ENCODE data around the gene PSMF1. TPM values are rescaled to one million over a fixed set of nuclear protein-coding genes. Genes with fewer than 3 reads are reported as not detected.
A peak's percentile ranks its signal among the peaks of the same experiment; 100 is the strongest.

PSMF1 gene
- total and polyA plus RNA-seq, 9 of the 15 experiments (the other 6 are each of a cell fraction or from before 2014, with no cell fraction given) = 8.5 to 192 (median 33.2) TPM

DNA sequence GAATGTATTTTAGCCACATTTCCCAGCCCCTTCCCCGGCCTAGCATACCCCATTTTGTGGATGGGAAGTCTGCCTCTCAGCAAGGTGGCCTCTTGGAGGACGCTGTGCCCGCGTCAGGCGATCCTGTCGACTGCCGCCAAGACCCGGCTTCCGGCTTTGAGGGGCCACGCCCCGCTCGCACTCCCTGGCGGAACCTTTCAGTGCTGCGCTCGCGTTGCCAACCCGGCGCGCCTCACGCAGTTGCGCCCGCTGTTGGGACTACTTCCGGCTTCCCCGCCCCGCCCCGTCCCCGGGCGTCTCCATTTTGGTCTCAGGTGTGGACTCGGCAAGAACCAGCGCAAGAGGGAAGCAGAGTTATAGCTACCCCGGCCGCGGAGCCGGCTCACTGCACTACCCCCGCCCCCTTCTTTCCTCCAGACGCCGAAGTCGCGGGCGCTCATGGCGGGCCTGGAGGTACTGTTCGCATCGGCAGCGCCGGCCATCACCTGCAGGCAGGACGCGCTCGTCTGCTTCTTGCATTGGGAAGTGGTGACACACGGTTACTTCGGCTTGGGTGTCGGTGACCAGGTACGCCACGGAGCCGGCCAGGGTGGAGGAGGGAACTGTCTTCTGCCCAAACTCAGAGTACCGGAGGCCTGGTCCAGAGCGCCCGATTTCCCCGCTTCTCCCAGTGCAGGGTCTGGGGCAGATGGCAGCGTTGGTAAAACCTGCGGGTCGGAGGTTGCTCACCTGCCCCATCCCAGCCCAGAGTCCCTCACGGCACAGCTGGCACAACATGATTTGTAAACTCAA, at the start of gene PSMF1 (continued):
- TF ChIP-seq, protein P1, sequence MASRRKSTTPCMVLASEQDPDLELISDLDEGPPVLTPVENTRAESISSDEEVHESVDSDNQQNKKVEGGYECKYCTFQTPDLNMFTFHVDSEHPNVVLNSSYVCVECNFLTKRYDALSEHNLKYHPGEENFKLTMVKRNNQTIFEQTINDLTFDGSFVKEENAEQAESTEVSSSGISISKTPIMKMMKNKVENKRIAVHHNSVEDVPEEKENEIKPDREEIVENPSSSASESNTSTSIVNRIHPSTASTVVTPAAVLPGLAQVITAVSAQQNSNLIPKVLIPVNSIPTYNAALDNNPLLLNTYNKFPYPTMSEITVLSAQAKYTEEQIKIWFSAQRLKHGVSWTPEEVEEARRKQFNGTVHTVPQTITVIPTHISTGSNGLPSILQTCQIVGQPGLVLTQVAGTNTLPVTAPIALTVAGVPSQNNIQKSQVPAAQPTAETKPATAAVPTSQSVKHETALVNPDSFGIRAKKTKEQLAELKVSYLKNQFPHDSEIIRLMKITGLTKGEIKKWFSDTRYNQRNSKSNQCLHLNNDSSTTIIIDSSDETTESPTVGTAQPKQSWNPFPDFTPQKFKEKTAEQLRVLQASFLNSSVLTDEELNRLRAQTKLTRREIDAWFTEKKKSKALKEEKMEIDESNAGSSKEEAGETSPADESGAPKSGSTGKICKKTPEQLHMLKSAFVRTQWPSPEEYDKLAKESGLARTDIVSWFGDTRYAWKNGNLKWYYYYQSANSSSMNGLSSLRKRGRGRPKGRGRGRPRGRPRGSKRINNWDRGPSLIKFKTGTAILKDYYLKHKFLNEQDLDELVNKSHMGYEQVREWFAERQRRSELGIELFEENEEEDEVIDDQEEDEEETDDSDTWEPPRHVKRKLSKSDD (conservative IDR thresholded peaks at IDR 0.05; ENCODE audit: low read length) = no peak
- TF ChIP-seq ELF2 (CRISPR knock-in tag; IDR thresholded peaks at IDR 0.05) (peak; percentile 85), NEUROD1 (IDR thresholded peaks at IDR 0.05; ENCODE audit: borderline replicate concordance, low read depth, low read length, partially characterized antibody) (peak; percentile 85), PHF8 (IDR thresholded peaks at IDR 0.05; ENCODE audit: borderline replicate concordance, low read length) (peak; percentile 92; the same call in 1 of the 2 replicates), L3MBTL2 (IDR thresholded peaks at IDR 0.05) (peak; percentile 57), HDAC1 (IDR thresholded peaks at IDR 0.05) (peak in 1 of 2 experiments; percentile 69; a peak in 1 of 4 replicates), RAD21 (CRISPR knock-in tag; conservative IDR thresholded peaks at IDR 0.05 in 1 of 2, IDR thresholded peaks at IDR 0.05 in 1 of 2) (0 out of 4 replicates have a peak, but pooled peaks of 1 of the 2 experiments have one; percentile 11), MYC (IDR thresholded peaks at IDR 0.05; ENCODE audit: low read depth, low read length) (peak; percentile 90), MYC (CRISPR knock-in tag; IDR thresholded peaks at IDR 0.05; ENCODE audit: borderline replicate concordance, low read depth) (peak; percentile 50; the same call in 1 of the 2 replicates), ZSCAN29 (IDR thresholded peaks at IDR 0.05) (no peak)
- TF ChIP-seq, protein P2, sequence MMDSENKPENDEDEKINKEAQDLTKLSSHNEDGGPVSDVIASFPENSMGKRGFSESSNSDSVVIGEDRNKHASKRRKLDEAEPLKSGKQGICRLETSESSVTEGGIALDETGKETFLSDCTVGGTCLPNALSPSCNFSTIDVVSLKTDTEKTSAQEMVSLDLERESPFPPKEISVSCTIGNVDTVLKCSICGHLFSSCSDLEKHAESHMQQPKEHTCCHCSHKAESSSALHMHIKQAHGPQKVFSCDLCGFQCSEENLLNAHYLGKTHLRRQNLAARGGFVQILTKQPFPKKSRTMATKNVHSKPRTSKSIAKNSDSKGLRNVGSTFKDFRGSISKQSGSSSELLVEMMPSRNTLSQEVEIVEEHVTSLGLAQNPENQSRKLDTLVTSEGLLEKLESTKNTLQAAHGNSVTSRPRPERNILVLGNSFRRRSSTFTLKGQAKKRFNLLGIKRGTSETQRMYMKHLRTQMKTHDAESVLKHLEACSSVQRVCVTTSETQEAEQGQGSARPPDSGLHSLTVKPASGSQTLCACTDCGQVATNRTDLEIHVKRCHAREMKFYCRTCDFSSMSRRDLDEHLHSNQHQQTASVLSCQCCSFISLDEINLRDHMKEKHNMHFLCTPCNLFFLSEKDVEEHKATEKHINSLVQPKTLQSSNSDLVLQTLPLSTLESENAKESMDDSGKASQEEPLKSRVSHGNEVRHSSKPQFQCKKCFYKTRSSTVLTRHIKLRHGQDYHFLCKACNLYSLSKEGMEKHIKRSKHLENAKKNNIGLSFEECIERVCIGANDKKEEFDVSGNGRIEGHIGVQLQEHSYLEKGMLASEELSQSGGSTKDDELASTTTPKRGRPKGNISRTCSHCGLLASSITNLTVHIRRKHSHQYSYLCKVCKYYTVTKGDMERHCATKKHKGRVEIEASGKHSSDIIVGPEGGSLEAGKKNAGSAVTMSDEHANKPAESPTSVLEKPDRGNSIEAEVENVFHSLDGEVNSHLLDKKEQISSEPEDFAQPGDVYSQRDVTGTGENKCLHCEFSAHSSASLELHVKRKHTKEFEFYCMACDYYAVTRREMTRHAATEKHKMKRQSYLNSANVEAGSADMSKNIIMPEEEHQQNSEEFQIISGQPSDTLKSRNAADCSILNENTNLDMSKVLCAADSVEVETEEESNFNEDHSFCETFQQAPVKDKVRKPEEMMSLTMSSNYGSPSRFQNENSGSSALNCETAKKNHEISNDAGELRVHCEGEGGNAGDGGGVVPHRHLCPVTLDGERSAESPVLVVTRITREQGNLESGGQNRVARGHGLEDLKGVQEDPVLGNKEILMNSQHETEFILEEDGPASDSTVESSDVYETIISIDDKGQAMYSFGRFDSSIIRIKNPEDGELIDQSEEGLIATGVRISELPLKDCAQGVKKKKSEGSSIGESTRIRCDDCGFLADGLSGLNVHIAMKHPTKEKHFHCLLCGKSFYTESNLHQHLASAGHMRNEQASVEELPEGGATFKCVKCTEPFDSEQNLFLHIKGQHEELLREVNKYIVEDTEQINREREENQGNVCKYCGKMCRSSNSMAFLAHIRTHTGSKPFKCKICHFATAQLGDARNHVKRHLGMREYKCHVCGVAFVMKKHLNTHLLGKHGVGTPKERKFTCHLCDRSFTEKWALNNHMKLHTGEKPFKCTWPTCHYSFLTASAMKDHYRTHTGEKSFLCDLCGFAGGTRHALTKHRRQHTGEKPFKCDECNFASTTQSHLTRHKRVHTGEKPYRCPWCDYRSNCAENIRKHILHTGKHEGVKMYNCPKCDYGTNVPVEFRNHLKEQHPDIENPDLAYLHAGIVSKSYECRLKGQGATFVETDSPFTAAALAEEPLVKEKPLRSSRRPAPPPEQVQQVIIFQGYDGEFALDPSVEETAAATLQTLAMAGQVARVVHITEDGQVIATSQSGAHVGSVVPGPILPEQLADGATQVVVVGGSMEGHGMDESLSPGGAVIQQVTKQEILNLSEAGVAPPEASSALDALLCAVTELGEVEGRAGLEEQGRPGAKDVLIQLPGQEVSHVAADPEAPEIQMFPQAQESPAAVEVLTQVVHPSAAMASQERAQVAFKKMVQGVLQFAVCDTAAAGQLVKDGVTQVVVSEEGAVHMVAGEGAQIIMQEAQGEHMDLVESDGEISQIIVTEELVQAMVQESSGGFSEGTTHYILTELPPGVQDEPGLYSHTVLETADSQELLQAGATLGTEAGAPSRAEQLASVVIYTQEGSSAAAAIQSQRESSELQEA (IDR thresholded peaks at IDR 0.05; ENCODE audit: low read depth) = no peak
- TF ChIP-seq, protein P3, sequence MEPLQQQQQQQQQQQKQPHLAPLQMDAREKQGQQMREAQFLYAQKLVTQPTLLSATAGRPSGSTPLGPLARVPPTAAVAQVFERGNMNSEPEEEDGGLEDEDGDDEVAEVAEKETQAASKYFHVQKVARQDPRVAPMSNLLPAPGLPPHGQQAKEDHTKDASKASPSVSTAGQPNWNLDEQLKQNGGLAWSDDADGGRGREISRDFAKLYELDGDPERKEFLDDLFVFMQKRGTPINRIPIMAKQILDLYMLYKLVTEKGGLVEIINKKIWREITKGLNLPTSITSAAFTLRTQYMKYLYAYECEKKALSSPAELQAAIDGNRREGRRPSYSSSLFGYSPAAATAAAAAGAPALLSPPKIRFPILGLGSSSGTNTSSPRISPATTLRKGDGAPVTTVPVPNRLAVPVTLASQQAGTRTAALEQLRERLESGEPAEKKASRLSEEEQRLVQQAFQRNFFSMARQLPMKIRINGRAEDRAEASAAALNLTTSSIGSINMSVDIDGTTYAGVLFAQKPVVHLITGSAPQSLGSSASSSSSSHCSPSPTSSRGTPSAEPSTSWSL (CRISPR knock-in tag; IDR thresholded peaks at IDR 0.05; ENCODE audit: borderline replicate concordance) = no peak
- TF ChIP-seq, protein P4, sequence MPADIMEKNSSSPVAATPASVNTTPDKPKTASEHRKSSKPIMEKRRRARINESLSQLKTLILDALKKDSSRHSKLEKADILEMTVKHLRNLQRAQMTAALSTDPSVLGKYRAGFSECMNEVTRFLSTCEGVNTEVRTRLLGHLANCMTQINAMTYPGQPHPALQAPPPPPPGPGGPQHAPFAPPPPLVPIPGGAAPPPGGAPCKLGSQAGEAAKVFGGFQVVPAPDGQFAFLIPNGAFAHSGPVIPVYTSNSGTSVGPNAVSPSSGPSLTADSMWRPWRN (IDR thresholded peaks at IDR 0.05; ENCODE audit: low read depth) = no peak
